H9 (cell line): ENCODE data around the gene AK5. TPM values are rescaled to one million over a fixed set of nuclear protein-coding genes. Genes with fewer than 3 reads are reported as not detected.

Experiments
- DNase-seq: peaks from one replicate; pipeline ENCODE4 v3.0.0-alpha.2; 2017
- H2AFZ ChIP-seq: one replicate; pipeline ENCODE4 v1.6.1; 2013; ENCODE audit warnings: mild to moderate bottlenecking, low read length, control low read depth, moderate library complexity
- H2AK5ac ChIP-seq: 2 replicates; pipeline ENCODE4 v1.6.1; 2013; ENCODE audit warnings: low read length, control low read depth, mixed read lengths; ENCODE audit not compliant: insufficient read length
- H2BK120ac ChIP-seq: one replicate; pipeline ENCODE4 v1.6.1; 2013; ENCODE audit warnings: low read depth, mild to moderate bottlenecking, low read length, control low read depth, inconsistent platforms; ENCODE audit not compliant: poor library complexity, severe bottlenecking
- H2BK12ac ChIP-seq: 2 replicates; pipeline ENCODE4 v1.6.1; 2013; ENCODE audit warnings: low read length, control low read depth, mixed read lengths, low read depth; ENCODE audit not compliant: insufficient read length
- H2BK15ac ChIP-seq: 2 replicates; pipeline ENCODE4 v1.6.1; 2013; ENCODE audit warnings: low read depth, low read length, control low read depth
- H2BK20ac ChIP-seq: one replicate; pipeline ENCODE4 v1.6.1; 2013; ENCODE audit warnings: low read depth, mild to moderate bottlenecking, low read length, control low read depth, inconsistent platforms; ENCODE audit not compliant: poor library complexity, severe bottlenecking
- H2BK5ac ChIP-seq: 2 replicates; pipeline ENCODE4 v1.6.1; 2013; ENCODE audit warnings: low read length, control low read depth, mixed read lengths; ENCODE audit not compliant: insufficient read length
- H3K14ac ChIP-seq: 2 replicates; pipeline ENCODE4 v1.6.1; 2013; ENCODE audit warnings: low read length, control low read depth; ENCODE audit not compliant: insufficient read depth
- H3K18ac ChIP-seq: 2 replicates; pipeline ENCODE4 v1.6.1; 2013; ENCODE audit warnings: low read depth, mild to moderate bottlenecking, mixed read lengths, low read length, control low read depth; ENCODE audit not compliant: insufficient read length
- H3K23ac ChIP-seq: 2 replicates; pipeline ENCODE4 v1.6.1; 2013; ENCODE audit warnings: low read length, control low read depth, mixed read lengths, low read depth; ENCODE audit not compliant: insufficient read length
- H3K23me2 ChIP-seq: 2 replicates; pipeline ENCODE4 v1.6.1; 2013; ENCODE audit warnings: low read depth, mild to moderate bottlenecking, mixed read lengths, low read length, control low read depth; ENCODE audit not compliant: insufficient read length, poor library complexity, severe bottlenecking
- H3K27ac ChIP-seq: 2 replicates; pipeline ENCODE4 v1.5.1; 2013; ENCODE audit warnings: low read length, control low read depth, mixed read lengths, low read depth; ENCODE audit not compliant: insufficient read length
- H3K27me3 ChIP-seq: 2 replicates; pipeline ENCODE4 v1.6.1; 2013; ENCODE audit warnings: low read length, control low read depth, inconsistent platforms; ENCODE audit not compliant: insufficient read depth
- H3K4ac ChIP-seq: 2 replicates; pipeline ENCODE4 v1.6.1; 2013; ENCODE audit warnings: low read depth, mild to moderate bottlenecking, control low read depth, inconsistent platforms, low read length, moderate library complexity
- H3K4me1 ChIP-seq: 2 replicates; pipeline ENCODE4 v1.6.1; 2013; ENCODE audit warnings: low read length, control low read depth, inconsistent platforms; ENCODE audit not compliant: insufficient read depth
- H3K4me2 ChIP-seq: 2 replicates; pipeline ENCODE4 v1.6.1; 2013; ENCODE audit warnings: low read length, control low read depth, mixed read lengths; ENCODE audit not compliant: insufficient read length, insufficient read depth
- H3K56ac ChIP-seq: 2 replicates; pipeline ENCODE4 v1.6.1; 2013; ENCODE audit warnings: low read depth, mild to moderate bottlenecking, mixed read lengths, low read length, control low read depth; ENCODE audit not compliant: insufficient read length
- H3K79me1 ChIP-seq: 2 replicates; pipeline ENCODE4 v1.6.1; 2013; ENCODE audit warnings: low read depth, mild to moderate bottlenecking, moderate library complexity, low read length, control low read depth, inconsistent platforms; ENCODE audit not compliant: insufficient read depth, poor library complexity, severe bottlenecking
- H3K79me2 ChIP-seq: 2 replicates; pipeline ENCODE4 v1.6.1; 2013; ENCODE audit warnings: low read length, control low read depth, inconsistent platforms; ENCODE audit not compliant: insufficient read depth
- H3K9ac ChIP-seq: 2 replicates; pipeline ENCODE4 v1.6.1; 2013; ENCODE audit warnings: low read length, control low read depth, mixed read lengths; ENCODE audit not compliant: insufficient read length; ENCODE audit errors: extremely low read depth
- H3K9me3 ChIP-seq: one replicate; pipeline ENCODE4 v1.6.1; 2013; ENCODE audit warnings: low read depth, low read length, inconsistent platforms; ENCODE audit not compliant: control insufficient read depth
- H3T11ph ChIP-seq: one replicate; pipeline ENCODE4 v1.6.1; 2013; ENCODE audit warnings: mild to moderate bottlenecking, low read length, control low read depth, inconsistent platforms
- H4K20me1 ChIP-seq: one replicate; pipeline ENCODE4 v1.6.1; 2013; ENCODE audit not compliant: control insufficient read depth, insufficient read length, insufficient read depth
- H4K5ac ChIP-seq: 2 replicates; pipeline ENCODE4 v1.6.1; 2013; ENCODE audit warnings: low read depth, mild to moderate bottlenecking, mixed read lengths, low read length, control low read depth; ENCODE audit not compliant: insufficient read length
- H4K8ac ChIP-seq: replicated peaks from 2 replicates; pipeline ENCODE4 v1.6.1; 2013; ENCODE audit warnings: low read length, control low read depth, mixed read lengths, low read depth; ENCODE audit not compliant: insufficient read length
- H4K91ac ChIP-seq: 2 replicates; pipeline ENCODE4 v1.6.1; 2013; ENCODE audit warnings: low read depth, mild to moderate bottlenecking, moderate library complexity, mixed read lengths, low read length, control low read depth; ENCODE audit not compliant: insufficient read length
- H3K27ac Mint-ChIP-seq, 3 experiments: 2 replicates in 2 of 3; 3 replicates in 1 of 3; pipeline ENCODE4 v1.8.0; 2020 to 2021; ENCODE audit warnings: mixed read lengths in 3 of 3, mild to moderate bottlenecking in 1 of 3, moderate library complexity in 1 of 3
- H3K27me3 Mint-ChIP-seq: 2 replicates; pipeline ENCODE4 v1.8.0; 2021; ENCODE audit warnings: low read depth, mild to moderate bottlenecking, moderate library complexity, mixed read lengths
- H3K36me3 Mint-ChIP-seq, 3 experiments: 2 replicates in 2 of 3; 3 replicates in 1 of 3; pipeline ENCODE4 v1.8.0; 2020 to 2021; ENCODE audit warnings: low read depth in 3 of 3, mixed read lengths in 3 of 3; ENCODE audit not compliant: insufficient read depth in 1 of 3
- H3K4me1 Mint-ChIP-seq, 2 experiments: 2 replicates each; pipeline ENCODE4 v1.8.0; 2020; ENCODE audit warnings: mixed read lengths in 2 of 2
- H3K4me3 Mint-ChIP-seq, 2 experiments: 2 replicates in 1 of 2; 3 replicates in 1 of 2; pipeline ENCODE4 v1.8.0; 2020 to 2021; ENCODE audit warnings: mild to moderate bottlenecking in 2 of 2, mixed read lengths in 2 of 2, moderate library complexity in 1 of 2
- H3K9me3 Mint-ChIP-seq, 2 experiments: 2 replicates in 1 of 2; 3 replicates in 1 of 2; pipeline ENCODE4 v1.8.0; 2020; ENCODE audit warnings: mild to moderate bottlenecking in 2 of 2, mixed read lengths in 2 of 2, moderate library complexity in 1 of 2
- CTCF ChIP-seq: fragments of 200-600 bp; sonication (generic); conservative IDR thresholded peaks from 3 replicates; pipeline ENCODE4 v1.8.0; 2021; ENCODE audit warnings: antibody characterized with exemption, mild to moderate bottlenecking
- WGBS: extraction: QIAGEN DNeasy Blood & Tissue Kit; methylation state at CpG from one replicate; pipeline ENCODE4 v1.1.7; 2013; ENCODE audit warnings: missing lambda C conversion rate, low lambda C conversion rate, mixed read lengths; ENCODE audit not compliant: insufficient read length; ENCODE audit errors: extremely low coverage; 5-methylcytosine and 5-hydroxymethylcytosine counted together
- total RNA-seq: library from RNA; stranded (reverse); gene quantifications from 2 replicates; pipeline ENCODE4 v1.2.1, GENCODE V29; 2021

AK5 gene
- total RNA-seq, 1 experiment from 2014 or later: 2.5 TPM

- Histone ChIP-seq H4K20me1 (no peaks in the 10 kb centered on the region), H2AK5ac (no peak overlapping the region), H2BK120ac (no peak overlapping the region), H3K79me1 (no peaks in the 10 kb centered on the region), H4K91ac (no peak overlapping the region), H3T11ph (no peak overlapping the region), H2BK5ac (no peak overlapping the region), H3K4me1 (no peaks in the 10 kb centered on the region; the same call in 1 of the 2 replicates), H3K79me2 (no peaks in the 10 kb centered on the region), H3K4ac (no peak overlapping the region), H3K18ac (no peak overlapping the region), H4K5ac (no peak overlapping the region), H4K8ac (no peak overlapping the region), H2BK12ac (no peak overlapping the region), H2BK15ac (no peak overlapping the region), H3K56ac (no peak overlapping the region), H3K27me3 (peaks cover 4% of the 10 kb centered on the region; the same call in 1 of the 2 replicates), H3K4me2 (no peak overlapping the region), H3K23me2 (no peaks in the 10 kb centered on the region), H2BK20ac (no peak overlapping the region), H3K27ac (no peak overlapping the region), H3K9ac (no peak overlapping the region), H3K9me3 (no peaks in the 10 kb centered on the region), H3K23ac (no peak overlapping the region), H3K14ac (no peak overlapping the region), H2AFZ (no peak overlapping the region)
- Mint-ChIP-seq H3K27me3 (peaks cover 26% of the 10 kb centered on the region), H3K9me3 (no peaks in the 10 kb centered on the region), H3K36me3 (no peaks in the 10 kb centered on the region), H3K4me1 (peaks cover 8 to 12% of the 10 kb centered on the region in 2 experiments), H3K4me3 (no peak overlapping the region), H3K27ac (no peak overlapping the region)
- TF ChIP-seq CTCF: no peak
- WGBS: no CpG with 5 or more reads among the region's 1 CpG
- DNase-seq: no peak
Measured at GRCh38 chr1:77267035-77267434, 14.8 kb upstream of the AK5 start.
